IMR-90 (cell line): ENCODE measurements around the gene MTREX. TPM values are rescaled to one million over a fixed set of nuclear protein-coding genes. Genes with fewer than 3 reads are reported as not detected.

Experiments used
- ATAC-seq: fragments of 200-7000 bp; cut with Tn5 transposase; 2 replicates; pipeline ENCODE4 v1.9.1; 2020; ENCODE audit warnings: low read depth, mild to moderate bottlenecking, moderate library complexity
- BruUV-seq: library from RNA; stranded (reverse); fragments of 400-500 nt; replicated peaks from 2 replicates; lab custom pipeline; 2021; lab: Mats Ljungman, UMichigan
- CTCF ChIA-PET: fragments of 300-600 bp; formaldehyde crosslinking; extraction: SDS; loops from one replicate; lab custom pipeline; 2021; ENCODE audit warnings: antibody characterized with exemption; lab: Yijun Ruan, JAX
- POLR2A ChIA-PET: fragments of 300-600 bp; sonication (Branson Sonifier 250); formaldehyde crosslinking; loops from one replicate; lab custom pipeline; 2022; ENCODE audit warnings: antibody characterized with exemption; ENCODE audit not compliant: unreplicated experiment; lab: Charles Lee
- DNase-seq: peaks from one replicate; pipeline ENCODE4 v3.0.0; 2013
- H2AFZ ChIP-seq: replicated peaks from 2 replicates; pipeline ENCODE3; 2013; ENCODE audit warnings: low read length, mild to moderate bottlenecking; ENCODE audit not compliant: poor library complexity
- H2AK5ac ChIP-seq: 2 replicates; pipeline ENCODE4 v1.6.1; 2013; ENCODE audit warnings: low read depth, low read length, inconsistent platforms
- H2AK9ac ChIP-seq: replicated peaks from 2 replicates; pipeline ENCODE3; 2013; ENCODE audit warnings: mild to moderate bottlenecking, low read depth, low read length, moderate library complexity; ENCODE audit not compliant: poor library complexity
- H2BK120ac ChIP-seq: 2 replicates; pipeline ENCODE4 v1.6.1; 2013; ENCODE audit warnings: low read depth, low read length, inconsistent platforms
- H2BK15ac ChIP-seq: 3 replicates; pipeline ENCODE4 v1.6.1; 2013; ENCODE audit warnings: low read depth, low read length, inconsistent platforms
- H2BK20ac ChIP-seq: 2 replicates; pipeline ENCODE4 v1.6.1; 2013; ENCODE audit warnings: low read depth, mild to moderate bottlenecking, inconsistent platforms, low read length, moderate library complexity
- H2BK5ac ChIP-seq: 2 replicates; pipeline ENCODE4 v1.6.1; 2013; ENCODE audit warnings: mild to moderate bottlenecking, low read depth, low read length, inconsistent platforms; ENCODE audit not compliant: poor library complexity, severe bottlenecking
- H3K14ac ChIP-seq: replicated peaks from 2 replicates; pipeline ENCODE4 v1.6.1; 2013; ENCODE audit warnings: low read depth, low read length, inconsistent platforms
- H3K18ac ChIP-seq: 2 replicates; pipeline ENCODE4 v1.6.1; 2013; ENCODE audit warnings: low read depth, low read length, control low read depth
- H3K23ac ChIP-seq: 2 replicates; pipeline ENCODE4 v1.6.1; 2013; ENCODE audit warnings: low read depth, low read length, inconsistent platforms
- H3K27ac ChIP-seq: 2 replicates; pipeline ENCODE4 v1.5.1; 2013; ENCODE audit warnings: mild to moderate bottlenecking, control low read depth, low read length; ENCODE audit not compliant: insufficient read depth
- H3K27me3 ChIP-seq: 2 replicates; pipeline ENCODE4 v1.6.1; 2013; ENCODE audit warnings: low read length; ENCODE audit not compliant: control insufficient read depth, insufficient read depth
- H3K36me3 ChIP-seq: 2 replicates; pipeline ENCODE4 v1.6.1; 2013; ENCODE audit warnings: low read length, mixed read lengths; ENCODE audit not compliant: control insufficient read depth, insufficient read depth
- H3K4ac ChIP-seq: 2 replicates; pipeline ENCODE4 v1.6.1; 2013; ENCODE audit warnings: low read depth, low read length, inconsistent platforms
- H3K4me1 ChIP-seq: 2 replicates; pipeline ENCODE4 v1.6.1; 2013; ENCODE audit warnings: low read length, mixed read lengths; ENCODE audit not compliant: control insufficient read depth, insufficient read depth
- H3K4me2 ChIP-seq: 2 replicates; pipeline ENCODE4 v1.6.1; 2013; ENCODE audit warnings: low read depth, mild to moderate bottlenecking, control low read depth, low read length, moderate library complexity
- H3K4me3 ChIP-seq: 2 replicates; pipeline ENCODE4 v1.5.1; 2013; ENCODE audit warnings: low read depth, mild to moderate bottlenecking, control low read depth, low read length, moderate library complexity; ENCODE audit not compliant: insufficient read depth
- H3K56ac ChIP-seq: 2 replicates; pipeline ENCODE4 v1.6.1; 2013; ENCODE audit warnings: low read length, inconsistent platforms; ENCODE audit not compliant: insufficient read depth; ENCODE audit errors: extremely low read depth
- H3K79me1 ChIP-seq, 2 experiments: 2 replicates each; pipeline ENCODE4 v1.6.1; 2013; ENCODE audit warnings: low read length in 2 of 2, inconsistent platforms in 1 of 2, low read depth in 1 of 2
- H3K9ac ChIP-seq: 2 replicates; pipeline ENCODE4 v1.6.1; 2013; ENCODE audit warnings: low read depth, low read length, control low read depth
- H3K9me1 ChIP-seq: 2 replicates; pipeline ENCODE4 v1.6.1; 2013; ENCODE audit warnings: low read length, inconsistent platforms; ENCODE audit not compliant: insufficient read depth
- H3K9me3 ChIP-seq: 2 replicates; pipeline ENCODE4 v1.6.1; 2013; ENCODE audit warnings: low read length; ENCODE audit not compliant: control insufficient read depth, insufficient read depth
- H4K20me1 ChIP-seq: 2 replicates; pipeline ENCODE4 v1.6.1; 2013; ENCODE audit warnings: low read length, inconsistent platforms; ENCODE audit not compliant: insufficient read depth
- H4K5ac ChIP-seq: 2 replicates; pipeline ENCODE4 v1.6.1; 2013; ENCODE audit warnings: mild to moderate bottlenecking, low read depth, low read length, control low read depth
- H4K8ac ChIP-seq, 2 experiments: 2 replicates each; pipeline ENCODE4 v1.6.1; 2013; ENCODE audit warnings: low read depth in 2 of 2, low read length in 2 of 2, control low read depth in 1 of 2, inconsistent platforms in 1 of 2
- H4K91ac ChIP-seq: 2 replicates; pipeline ENCODE4 v1.6.1; 2013; ENCODE audit warnings: low read depth, low read length, inconsistent platforms; ENCODE audit not compliant: insufficient read depth
- BHLHE40 ChIP-seq: fragments of 150-350 bp; IDR thresholded peaks from 2 replicates; pipeline ENCODE4 v1.6.1; 2016; ENCODE audit warnings: mild to moderate bottlenecking, low read depth, low read length
- CEBPB ChIP-seq: IDR thresholded peaks from 2 replicates; pipeline ENCODE4 v1.6.1; 2012; ENCODE audit warnings: low read depth, low read length, improper control_type of control experiment
- CHD1 ChIP-seq: IDR thresholded peaks from 2 replicates; pipeline ENCODE4 v1.6.1; 2012; ENCODE audit warnings: low read depth, low read length, improper control_type of control experiment
- CTCF ChIP-seq: conservative IDR thresholded peaks from 2 replicates; pipeline ENCODE4 v1.5.1; 2012; ENCODE audit warnings: mild to moderate bottlenecking, low read depth, low read length, improper control_type of control experiment
- ELK1 ChIP-seq: fragments of 150-350 bp; IDR thresholded peaks from 2 replicates; pipeline ENCODE4 v1.6.1; 2016; ENCODE audit warnings: low read depth, mild to moderate bottlenecking, low read length, moderate library complexity, borderline replicate concordance
- FOS ChIP-seq: fragments of 150-350 bp; IDR thresholded peaks from 2 replicates; pipeline ENCODE4 v1.6.1; 2016; ENCODE audit warnings: low read depth, low read length
- MAFK ChIP-seq: IDR thresholded peaks from 2 replicates; pipeline ENCODE4 v1.6.1; 2012; ENCODE audit warnings: low read depth, low read length, improper control_type of control experiment
- MAZ ChIP-seq: IDR thresholded peaks from 2 replicates; pipeline ENCODE4 v1.6.1; 2012; ENCODE audit warnings: low read depth, mild to moderate bottlenecking, low read length, improper control_type of control experiment, moderate library complexity, borderline replicate concordance
- MXI1 ChIP-seq: IDR thresholded peaks from 2 replicates; pipeline ENCODE4 v1.6.1; 2012; ENCODE audit warnings: low read depth, mild to moderate bottlenecking, low read length, moderate library complexity, borderline replicate concordance
- NFE2L2 ChIP-seq: fragments of 150-350 bp; IDR thresholded peaks from 2 replicates; pipeline ENCODE4 v1.6.1; 2016; ENCODE audit warnings: low read depth, mild to moderate bottlenecking, low read length
- POLR2A ChIP-seq: IDR thresholded peaks from 2 replicates; pipeline ENCODE4 v1.6.1; 2012; ENCODE audit warnings: mild to moderate bottlenecking, low read depth, low read length
- RAD21 ChIP-seq: IDR thresholded peaks from 2 replicates; pipeline ENCODE4 v1.6.1; 2012; ENCODE audit warnings: low read length, improper control_type of control experiment
- RCOR1 ChIP-seq: IDR thresholded peaks from 2 replicates; pipeline ENCODE4 v1.6.1; 2012; ENCODE audit warnings: mild to moderate bottlenecking, low read length, improper control_type of control experiment; ENCODE audit not compliant: insufficient replicate concordance
- RFX5 ChIP-seq: IDR thresholded peaks from 2 replicates; pipeline ENCODE4 v1.8.0; 2012; ENCODE audit warnings: low read depth, mild to moderate bottlenecking, low read length, moderate library complexity
- SMC3 ChIP-seq: fragments of 150-350 bp; IDR thresholded peaks from 2 replicates; pipeline ENCODE4 v1.6.1; 2016; ENCODE audit warnings: low read depth, mild to moderate bottlenecking, antibody characterized with exemption, low read length, moderate library complexity
- USF2 ChIP-seq: fragments of 150-350 bp; IDR thresholded peaks from 2 replicates; pipeline ENCODE4 v1.6.1; 2017; ENCODE audit warnings: mild to moderate bottlenecking, antibody characterized with exemption, low read length, low read depth
- WGBS, 2 experiments: methylation state at CpG; one replicate each; pipeline versions ENCODE4 v1.1.5 to v1.1.7; 2013; ENCODE audit warnings: missing lambda C conversion rate in 2 of 2; ENCODE audit not compliant: insufficient read length in 1 of 2; ENCODE audit errors: extremely low coverage in 2 of 2; 5-methylcytosine and 5-hydroxymethylcytosine counted together
- dilution Hi-C: fragments of 300-500 bp; cut with HindIII; formaldehyde crosslinking; loops from one replicate; pipeline ENCODE4 v1.14.3; 2018; ENCODE audit warnings: low sequenced_read_pairs; ENCODE audit not compliant: unreplicated experiment
- in situ Hi-C: fragments of 300-500 bp; cut with MboI; formaldehyde crosslinking; loops from 3 replicates; pipeline ENCODE4 v1.14.3; 2019; ENCODE audit warnings: low sequenced_read_pairs, inconsistent platforms, mixed read lengths
- intact Hi-C: fragments of 100-400 bp; cut with micrococcal nuclease; formaldehyde crosslinking; loops from 2 replicates; pipeline ENCODE4 v1.10.0; 2022
- polyA plus RNA-seq, 3 experiments: library from polyadenylated mRNA; depleted of rRNA; stranded (reverse); fragments of >200 nt; gene quantifications; 2 replicates each; pipeline ENCODE4 v1.2.3, GENCODE V29; 2012; ENCODE audit warnings: low replicate concordance in 1 of 3
- total RNA-seq: library from RNA; depleted of rRNA; stranded (reverse); fragments of >200 nt; gene quantifications from 2 replicates; pipeline ENCODE4 v1.2.3, GENCODE V29; 2012

MTREX gene
- total and polyA plus RNA-seq, 2 of the 4 experiments (the other 2 are of a cell fraction): 22.1 to 33.2 TPM

- Histone ChIP-seq H3K23ac (no peak overlapping the region), H4K20me1 (peaks cover 3% of the 10 kb centered on the region; the same call in 1 of the 2 replicates), H3K18ac (peak overlapping the region; percentile 35), H3K56ac (no peak overlapping the region), H3K4ac (peak overlapping the region; percentile 68; the same call in 1 of the 2 replicates), H3K27me3 (no peaks in the 10 kb centered on the region), H3K9me1 (peaks cover 4% of the 10 kb centered on the region; the same call in 1 of the 2 replicates), H2AK9ac (no peak overlapping the region), H2BK20ac (peak overlapping the region; percentile 51; the same call in 1 of the 2 replicates), H3K27ac (peak overlapping the region; percentile 81; the same call in 1 of the 2 replicates), H3K14ac (peak overlapping the region; percentile 53), H4K8ac (peak overlapping the region in 1 of 2 experiments; percentile 53; a peak in 1 of 4 replicates), H3K36me3 (peaks cover 9% of the 10 kb centered on the region), H3K4me2 (peak overlapping the region; percentile 57), H2BK15ac (0 out of 3 replicates have a peak overlapping the region, but pooled peaks have one; percentile 49), H3K9ac (no peak overlapping the region), H3K9me3 (peaks cover under 1% of the 10 kb centered on the region), H2AK5ac (peak overlapping the region; percentile 45), H3K79me1 (peaks cover 0 to 3% of the 10 kb centered on the region in 2 experiments; a peak in 1 of 4 replicates), H2AFZ (no peak overlapping the region), H4K91ac (no peak overlapping the region), H2BK5ac (peak overlapping the region; percentile 85), H4K5ac (no peak overlapping the region), H3K4me1 (peaks cover 14% of the 10 kb centered on the region), H2BK120ac (peak overlapping the region; percentile 68), H3K4me3 (no peak overlapping the region)
- in situ Hi-C loops: no loop called here
- dilution Hi-C loops: no loop called here
- POLR2A ChIA-PET: no interaction called here
- TF ChIP-seq CTCF (no peak), USF2 (no peak), MXI1 (no peak), FOS (no peak), BHLHE40 (no peak), MAZ (no peak), RCOR1 (no peak), CEBPB (no peak), CHD1 (no peak), RAD21 (no peak), SMC3 (no peak), NFE2L2 (no peak), POLR2A (no peak), RFX5 (no peak), MAFK (no peak), ELK1 (no peak)
- DNase-seq (no peak), ATAC-seq (peak; percentile 34)
- CTCF ChIA-PET: no interaction called here
- BruUV-seq: no TSS peak
- WGBS, 2 experiments: 63% methylated on average over 1 of the region's 2 CpGs; no CpG with 5 or more reads in 1 of the 2 experiments
- intact Hi-C loops: no loop called here
These were observed 130.0 kb downstream of the MTREX start for GRCh38 chr5:55437859-55438206.
